ENCODE measurements around the gene CGN.

The CGN gene

GRCh38 chr1:151510957-151511635 is at the start of gene CGN:
Gene CGN, plus strand, starts transcription at chr1:151511387. Its CDS starts 7,133 bp downstream, at chr1:151518520.
- H3K4me3 ChIP-seq (replicated peaks; ENCODE audit: low read depth, low read length): peak within 1 kb of the TSS; percentile 46
- TF ChIP-seq, protein P1, sequence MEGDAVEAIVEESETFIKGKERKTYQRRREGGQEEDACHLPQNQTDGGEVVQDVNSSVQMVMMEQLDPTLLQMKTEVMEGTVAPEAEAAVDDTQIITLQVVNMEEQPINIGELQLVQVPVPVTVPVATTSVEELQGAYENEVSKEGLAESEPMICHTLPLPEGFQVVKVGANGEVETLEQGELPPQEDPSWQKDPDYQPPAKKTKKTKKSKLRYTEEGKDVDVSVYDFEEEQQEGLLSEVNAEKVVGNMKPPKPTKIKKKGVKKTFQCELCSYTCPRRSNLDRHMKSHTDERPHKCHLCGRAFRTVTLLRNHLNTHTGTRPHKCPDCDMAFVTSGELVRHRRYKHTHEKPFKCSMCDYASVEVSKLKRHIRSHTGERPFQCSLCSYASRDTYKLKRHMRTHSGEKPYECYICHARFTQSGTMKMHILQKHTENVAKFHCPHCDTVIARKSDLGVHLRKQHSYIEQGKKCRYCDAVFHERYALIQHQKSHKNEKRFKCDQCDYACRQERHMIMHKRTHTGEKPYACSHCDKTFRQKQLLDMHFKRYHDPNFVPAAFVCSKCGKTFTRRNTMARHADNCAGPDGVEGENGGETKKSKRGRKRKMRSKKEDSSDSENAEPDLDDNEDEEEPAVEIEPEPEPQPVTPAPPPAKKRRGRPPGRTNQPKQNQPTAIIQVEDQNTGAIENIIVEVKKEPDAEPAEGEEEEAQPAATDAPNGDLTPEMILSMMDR (IDR thresholded peaks at IDR 0.05; ENCODE audit: low read depth, low read length, missing control alignments): no peak
- no peak for DNase-seq (ENCODE audit: extremely low read depth, low read depth)

GRCh38 chr1:151461694-151462093 is 49.5 kb upstream of the CGN start:
- no peak overlapping the region for H3K4me3 ChIP-seq (replicated peaks; ENCODE audit: low read depth, low read length)
- DNase-seq (ENCODE audit: extremely low read depth, low read depth): no peak
- TF ChIP-seq, protein P1 (IDR thresholded peaks at IDR 0.05; ENCODE audit: low read depth, low read length, missing control alignments): no peak

DNA sequence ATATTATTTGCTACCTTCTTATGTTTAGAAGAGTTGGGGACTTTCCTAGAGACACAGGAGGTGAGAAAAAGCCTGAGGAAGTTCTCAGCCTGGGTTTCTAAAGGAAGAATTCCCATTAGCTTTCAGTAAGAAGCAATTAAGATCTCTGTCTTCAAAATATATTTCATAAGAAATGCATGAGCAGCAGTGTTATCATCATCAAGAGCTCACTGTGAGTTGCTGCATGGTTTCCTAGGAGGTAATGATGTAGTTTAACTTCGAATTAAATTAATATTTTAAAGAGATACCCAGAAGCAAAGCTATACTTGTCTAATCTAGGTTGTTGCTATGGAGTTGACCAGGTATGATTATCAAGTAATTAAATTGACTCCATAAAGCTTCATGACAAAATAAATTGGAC is 46.2 kb upstream of the CGN start:
- no peak overlapping the region for H3K4me3 ChIP-seq (replicated peaks; ENCODE audit: low read depth, low read length)
- TF ChIP-seq, protein P1 (IDR thresholded peaks at IDR 0.05; ENCODE audit: low read depth, low read length, missing control alignments): no peak
- no peak for DNase-seq (ENCODE audit: extremely low read depth, low read depth)

DNA sequence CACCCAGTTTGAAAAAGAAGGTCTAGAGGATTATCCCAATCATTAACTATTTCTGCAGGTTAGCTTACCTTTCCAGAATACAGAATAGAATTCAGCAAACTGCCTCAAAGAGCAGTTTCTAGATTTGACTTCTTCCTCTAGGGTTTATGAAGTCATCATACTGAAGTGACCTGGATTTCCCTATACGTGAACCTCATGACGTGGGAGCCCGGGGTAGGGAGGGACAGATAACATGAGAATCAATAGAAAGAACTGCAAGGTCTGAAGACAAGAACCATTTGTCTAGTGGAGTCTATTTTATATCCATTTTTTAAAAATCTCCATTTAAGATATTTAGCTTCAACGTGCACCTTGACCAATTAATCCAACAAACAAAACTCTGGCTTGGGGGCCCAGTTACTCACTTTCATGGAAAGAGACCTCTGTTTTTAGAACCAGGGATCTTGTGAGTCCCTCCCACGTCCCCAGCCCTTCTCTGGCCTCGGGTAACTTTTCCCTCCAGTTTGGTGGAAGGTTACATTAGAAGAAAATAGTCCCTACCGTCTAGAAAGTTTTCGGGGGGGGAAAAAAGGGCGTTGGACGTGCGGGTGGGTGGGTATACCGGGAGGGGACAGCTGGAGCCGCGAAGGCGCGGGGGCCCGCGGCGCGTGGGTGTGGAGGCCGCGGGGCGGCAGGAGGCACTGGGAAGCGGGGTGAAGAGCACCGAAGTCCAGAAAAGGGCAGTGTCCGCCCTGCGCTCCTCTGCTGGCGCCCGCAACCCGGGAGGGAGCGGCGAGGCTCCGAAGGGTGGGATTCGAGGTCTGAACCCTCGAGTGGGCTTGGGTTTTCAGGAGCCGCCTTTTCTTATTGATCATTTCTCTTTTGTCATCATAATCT is 38.1 kb upstream of the CGN start:
- no peak for DNase-seq (ENCODE audit: extremely low read depth, low read depth)
- TF ChIP-seq, protein P1 (IDR thresholded peaks at IDR 0.05; ENCODE audit: low read depth, low read length, missing control alignments): no peak
- H3K4me3 ChIP-seq (replicated peaks; ENCODE audit: low read depth, low read length): peak overlapping the region; percentile 18; the same call in 1 of the 2 replicates

DNA sequence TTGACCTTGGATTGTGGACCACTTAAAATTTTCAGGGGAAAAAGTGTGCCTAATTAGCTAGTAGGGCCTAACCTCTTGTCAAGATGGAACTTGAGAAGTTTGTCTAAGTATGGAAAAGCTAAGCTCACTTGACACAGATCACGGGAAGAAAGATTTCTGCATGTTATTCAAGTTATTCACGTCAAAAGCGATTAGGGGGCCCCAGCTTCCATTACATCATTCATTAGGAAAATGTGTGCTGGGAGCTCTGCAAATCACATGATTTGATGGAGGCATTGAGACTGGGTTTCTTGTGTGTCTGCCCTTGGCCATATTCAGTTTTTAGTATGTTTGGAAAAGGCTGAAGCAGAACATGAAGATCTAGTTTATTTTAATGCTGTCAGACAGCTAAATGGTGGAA is 36.4 kb upstream of the CGN start:
- TF ChIP-seq, protein P1 (IDR thresholded peaks at IDR 0.05; ENCODE audit: low read depth, low read length, missing control alignments): no peak
- no peak for DNase-seq (ENCODE audit: extremely low read depth, low read depth)
- H3K4me3 ChIP-seq (replicated peaks; ENCODE audit: low read depth, low read length): no peak overlapping the region

DNA sequence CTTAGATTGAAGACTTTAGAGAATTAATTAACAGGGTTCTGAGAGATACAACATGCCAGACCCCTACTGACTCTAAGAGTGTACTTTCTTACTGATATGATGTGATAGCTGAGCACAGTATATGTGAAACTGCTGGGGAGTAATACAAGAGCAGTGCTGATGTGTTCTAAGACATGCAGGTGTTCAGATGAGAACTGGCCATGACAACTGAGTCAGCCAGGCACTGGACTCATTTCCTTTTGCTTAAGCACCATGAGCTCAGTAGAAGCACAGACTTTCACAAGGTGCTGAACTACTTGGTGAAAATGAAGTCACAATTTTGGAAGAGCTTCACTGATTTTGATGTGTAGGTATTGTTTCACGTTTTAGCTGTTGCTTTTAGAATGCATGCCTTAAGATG is 36.0 kb upstream of the CGN start:
- DNase-seq (ENCODE audit: extremely low read depth, low read depth): no peak
- H3K4me3 ChIP-seq (replicated peaks; ENCODE audit: low read depth, low read length): no peak overlapping the region
- TF ChIP-seq, protein P1 (IDR thresholded peaks at IDR 0.05; ENCODE audit: low read depth, low read length, missing control alignments): no peak
